ENCODE results near the gene SERPINB10. TPM values are rescaled to one million over a fixed set of nuclear protein-coding genes. Genes with fewer than 3 reads are reported as not detected.

SERPINB10 gene, protein sequence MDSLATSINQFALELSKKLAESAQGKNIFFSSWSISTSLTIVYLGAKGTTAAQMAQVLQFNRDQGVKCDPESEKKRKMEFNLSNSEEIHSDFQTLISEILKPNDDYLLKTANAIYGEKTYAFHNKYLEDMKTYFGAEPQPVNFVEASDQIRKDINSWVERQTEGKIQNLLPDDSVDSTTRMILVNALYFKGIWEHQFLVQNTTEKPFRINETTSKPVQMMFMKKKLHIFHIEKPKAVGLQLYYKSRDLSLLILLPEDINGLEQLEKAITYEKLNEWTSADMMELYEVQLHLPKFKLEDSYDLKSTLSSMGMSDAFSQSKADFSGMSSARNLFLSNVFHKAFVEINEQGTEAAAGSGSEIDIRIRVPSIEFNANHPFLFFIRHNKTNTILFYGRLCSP
- total RNA-seq (2014; rRNA removed; shearing (Covaris generic)) = not detected in 2 replicates

DNA sequence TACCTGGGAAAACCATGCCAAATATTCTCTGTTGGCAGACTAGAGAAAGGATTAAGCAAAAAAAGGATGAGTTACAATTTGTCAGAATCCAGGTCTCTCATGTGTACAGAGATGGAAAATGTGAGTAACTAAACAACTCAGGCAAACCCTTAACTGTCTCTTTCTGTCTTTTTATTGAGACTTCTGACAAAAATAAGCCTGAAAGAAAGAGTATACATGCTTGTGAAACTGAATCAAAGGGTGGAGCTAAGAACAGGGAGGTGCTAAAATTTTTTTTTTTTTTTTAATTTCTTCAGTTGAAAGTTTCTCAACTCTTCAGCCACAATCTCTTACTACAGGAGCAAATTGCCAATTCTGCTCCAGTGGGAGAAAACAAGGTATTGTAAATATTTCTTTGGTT is at the start of gene SERPINB10:
SERPINB10 (plus strand) TSS at position 295 of the 400 bp plus-strand sequence. CDS start 7,553 bp downstream, outside the sequence.
- no peak within 1 kb of the TSS for H3K27ac ChIP-seq
- no peak for DNase-seq
- no peak within 1 kb of the TSS for H3K4me3 ChIP-seq
- no peaks in the 10 kb centered on the region for H3K36me3 ChIP-seq
- H3K4me1 ChIP-seq = no peaks in the 10 kb centered on the region
- no peaks in the 10 kb centered on the region for H3K27me3 ChIP-seq
- no peaks in the 10 kb centered on the region for H3K9me3 ChIP-seq (replicated peaks)

DNA sequence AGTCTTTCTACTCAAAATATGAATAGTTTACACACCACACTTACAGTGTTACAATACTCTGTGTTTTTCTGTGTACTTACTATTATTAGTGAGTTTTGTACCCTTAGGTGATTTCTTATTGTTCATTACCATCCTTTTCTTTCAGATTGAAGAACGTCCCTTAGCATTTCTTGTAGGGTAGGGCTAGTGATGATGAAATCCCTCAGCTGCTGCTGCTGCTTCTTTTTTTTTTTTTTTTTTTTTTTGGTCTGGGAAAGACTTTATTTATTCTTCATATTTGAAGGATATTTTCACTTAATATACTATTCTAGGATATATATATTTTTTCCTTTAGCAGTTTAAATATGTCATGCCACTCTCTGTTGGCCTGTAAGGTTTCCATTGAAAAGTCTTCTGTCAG is 49.3 kb upstream of the SERPINB10 start:
- H3K9me3 ChIP-seq (replicated peaks) = no peaks in the 10 kb centered on the region
- no peak overlapping the region for H3K27ac ChIP-seq
- no peaks in the 10 kb centered on the region for H3K27me3 ChIP-seq
- no peaks in the 10 kb centered on the region for H3K36me3 ChIP-seq
- H3K4me1 ChIP-seq = no peaks in the 10 kb centered on the region
- DNase-seq = no peak
- no peak overlapping the region for H3K4me3 ChIP-seq

DNA sequence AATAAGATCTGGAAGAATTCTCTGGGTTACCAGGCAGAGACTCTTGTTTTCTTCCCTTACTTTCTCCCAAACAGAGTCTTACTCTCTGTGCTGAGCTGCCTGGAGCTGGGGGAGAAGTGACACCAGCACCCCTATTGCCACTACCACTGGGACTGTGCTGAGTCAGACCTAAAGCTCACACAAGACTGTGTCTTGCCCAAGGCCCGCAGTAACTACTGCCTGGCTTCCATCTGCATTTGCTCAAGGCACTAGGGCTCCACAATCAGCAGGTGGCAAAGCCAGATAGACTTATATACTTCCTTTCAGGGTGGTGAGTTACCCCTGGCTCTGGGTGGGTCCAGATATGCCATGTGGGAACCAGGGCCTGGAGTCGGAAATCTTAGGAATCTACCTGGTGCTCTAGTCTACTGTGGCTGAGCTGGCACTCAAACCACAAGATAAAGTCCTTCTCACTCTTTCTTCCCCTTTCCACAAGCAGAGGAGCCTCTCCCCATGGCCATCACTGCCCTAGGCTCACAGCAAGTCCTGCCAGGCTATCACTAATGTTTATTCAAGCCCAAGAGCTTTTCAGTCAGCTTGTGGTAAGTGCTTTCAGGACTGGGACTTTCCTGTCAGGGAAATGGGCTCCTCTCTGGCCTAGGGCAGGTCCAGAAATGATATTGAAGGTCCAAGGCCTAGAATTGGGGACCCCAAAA is 47.8 kb upstream of the SERPINB10 start:
- H3K36me3 ChIP-seq = no peaks in the 10 kb centered on the region
- H3K4me3 ChIP-seq = no peak overlapping the region
- no peak overlapping the region for H3K27ac ChIP-seq
- no peaks in the 10 kb centered on the region for H3K27me3 ChIP-seq
- no peaks in the 10 kb centered on the region for H3K4me1 ChIP-seq
- no peak for DNase-seq
- no peaks in the 10 kb centered on the region for H3K9me3 ChIP-seq (replicated peaks)

DNA sequence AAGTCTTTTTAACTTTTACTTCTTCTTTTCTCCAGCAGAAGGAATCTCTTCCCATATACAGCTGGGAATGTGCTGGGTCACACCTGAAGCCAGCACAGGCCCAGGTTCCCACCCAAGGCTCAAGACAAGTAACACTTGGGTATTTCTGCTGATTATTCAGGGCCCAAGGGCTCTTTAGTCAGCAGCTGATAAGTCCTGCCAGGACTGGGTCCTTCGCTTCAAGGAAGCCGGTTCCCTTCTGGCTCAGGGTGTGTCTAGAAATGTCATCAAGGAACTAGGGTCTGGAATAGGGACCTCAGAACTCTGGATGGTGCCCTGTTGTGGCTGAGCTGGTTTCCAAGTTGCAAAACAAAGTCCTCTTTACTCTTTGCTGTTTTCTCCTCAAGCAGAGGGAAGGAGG is 47.2 kb upstream of the SERPINB10 start:
- Histone ChIP-seq H3K27ac (no peak overlapping the region), H3K27me3 (no peaks in the 10 kb centered on the region), H3K4me1 (no peaks in the 10 kb centered on the region), H3K36me3 (no peaks in the 10 kb centered on the region), H3K4me3 (no peak overlapping the region), H3K9me3 (replicated peaks) (no peaks in the 10 kb centered on the region)
- DNase-seq = no peak

DNA sequence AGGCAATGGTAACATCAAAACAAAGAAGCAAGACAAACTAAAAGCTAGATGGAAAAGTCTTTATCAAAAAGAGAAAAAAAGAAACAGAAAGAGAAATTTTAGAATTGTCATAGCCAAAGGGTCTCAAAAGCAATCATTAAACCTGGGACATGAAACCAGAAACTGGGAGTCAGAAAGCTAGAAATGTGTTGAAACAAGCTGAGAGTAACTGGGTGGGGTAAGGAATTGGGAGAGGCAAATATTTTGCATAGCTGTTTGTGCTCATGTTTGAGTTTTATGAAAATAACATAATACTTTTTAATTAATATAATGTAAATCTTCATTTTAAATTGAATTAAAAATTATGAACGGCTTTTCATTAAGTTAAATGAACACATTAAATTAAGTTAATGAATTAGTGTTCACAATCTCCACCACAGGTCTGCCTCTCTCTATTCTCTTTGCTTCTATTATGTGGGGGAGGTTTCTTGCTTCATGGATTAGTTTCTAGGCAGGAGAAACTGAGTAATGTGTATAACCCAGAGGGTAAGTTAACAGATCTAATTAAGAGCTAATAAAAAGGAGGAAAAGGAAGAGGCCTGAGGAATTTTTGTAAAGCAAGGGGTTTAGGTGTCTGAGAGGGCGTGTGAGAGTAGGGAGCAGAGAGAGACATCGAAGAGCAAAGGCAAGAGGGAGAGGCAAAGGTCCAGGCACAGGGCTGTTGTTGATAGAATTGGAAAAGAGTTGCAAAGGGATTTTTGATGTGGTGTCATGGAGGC is 40.2 kb upstream of the SERPINB10 start:
- Histone ChIP-seq H3K27me3 (no peaks in the 10 kb centered on the region), H3K9me3 (replicated peaks) (no peaks in the 10 kb centered on the region), H3K4me1 (no peaks in the 10 kb centered on the region), H3K4me3 (no peak overlapping the region), H3K27ac (no peak overlapping the region), H3K36me3 (no peaks in the 10 kb centered on the region)
- DNase-seq = no peak

DNA sequence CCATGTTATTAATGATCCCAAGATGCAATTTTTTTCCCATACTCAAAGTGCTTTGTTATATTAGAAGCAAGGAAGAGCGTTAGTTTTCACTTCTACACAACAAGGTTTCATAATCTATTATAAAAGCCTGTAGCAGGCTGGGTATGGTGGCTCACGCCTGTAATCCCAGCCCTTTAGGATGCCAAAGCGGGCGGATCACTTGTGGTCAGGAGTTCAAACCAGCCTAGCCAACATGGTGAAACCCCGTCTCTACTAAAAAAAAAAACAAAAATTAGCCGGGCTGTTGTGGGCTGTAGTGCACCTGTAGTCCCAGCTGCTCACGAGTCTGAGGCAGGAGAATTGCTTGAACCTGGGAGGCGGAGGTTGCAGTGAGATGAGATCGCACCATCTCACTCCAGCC is 39.2 kb upstream of the SERPINB10 start:
- DNase-seq = no peak

DNA sequence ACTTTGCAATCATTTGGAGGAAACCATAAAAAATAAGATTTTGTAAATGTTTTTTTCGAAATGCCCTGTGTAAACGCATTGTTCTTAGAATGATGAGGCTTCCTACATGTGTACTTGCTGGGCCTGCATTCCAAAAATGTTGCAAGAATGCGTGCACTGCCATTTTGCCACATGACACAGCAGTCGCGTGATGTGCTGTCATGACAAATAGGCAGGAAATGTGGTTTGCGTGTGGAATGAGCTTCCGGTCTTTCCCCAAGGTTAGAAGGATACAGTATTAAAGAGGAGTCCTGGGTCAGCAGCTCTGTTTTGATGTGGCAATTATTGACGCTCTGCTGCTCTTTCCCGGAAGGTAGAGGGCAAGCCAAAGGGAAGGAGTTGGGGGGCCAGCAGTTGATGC is 38.4 kb upstream of the SERPINB10 start:
- Histone ChIP-seq H3K4me3 (no peak overlapping the region), H3K27ac (no peak overlapping the region), H3K36me3 (no peaks in the 10 kb centered on the region), H3K4me1 (no peaks in the 10 kb centered on the region), H3K9me3 (replicated peaks) (no peaks in the 10 kb centered on the region), H3K27me3 (no peaks in the 10 kb centered on the region)
- DNase-seq = no peak

More for the DNA sequence above, 39.2 kb upstream of the SERPINB10 start:
- H3K27me3 ChIP-seq = no peaks in the 10 kb centered on the region
- H3K36me3 ChIP-seq = no peaks in the 10 kb centered on the region
- H3K4me3 ChIP-seq = no peak overlapping the region
- H3K4me1 ChIP-seq = no peaks in the 10 kb centered on the region
- H3K9me3 ChIP-seq (replicated peaks) = no peaks in the 10 kb centered on the region
- H3K27ac ChIP-seq = no peak overlapping the region

DNA sequence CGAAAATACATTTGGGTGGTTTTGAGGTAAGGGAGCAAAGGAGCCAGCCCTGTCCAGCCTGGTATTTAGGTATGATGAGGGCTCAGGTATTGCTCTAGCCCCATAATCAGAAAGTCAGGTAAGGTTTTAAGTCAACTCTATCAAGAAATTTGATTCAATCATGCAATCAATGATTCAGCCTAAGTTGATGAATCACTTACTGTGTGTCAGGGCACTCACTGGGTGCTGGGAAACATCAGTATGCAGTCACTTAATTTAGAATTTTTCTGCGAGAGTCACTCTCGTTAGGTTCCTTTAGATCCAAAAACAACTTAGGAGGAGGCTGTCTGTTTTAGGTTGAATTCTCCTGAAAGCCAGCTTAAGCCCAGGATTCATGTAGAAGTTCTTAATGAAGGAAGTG is 37.9 kb upstream of the SERPINB10 start:
- DNase-seq = no peak

DNA sequence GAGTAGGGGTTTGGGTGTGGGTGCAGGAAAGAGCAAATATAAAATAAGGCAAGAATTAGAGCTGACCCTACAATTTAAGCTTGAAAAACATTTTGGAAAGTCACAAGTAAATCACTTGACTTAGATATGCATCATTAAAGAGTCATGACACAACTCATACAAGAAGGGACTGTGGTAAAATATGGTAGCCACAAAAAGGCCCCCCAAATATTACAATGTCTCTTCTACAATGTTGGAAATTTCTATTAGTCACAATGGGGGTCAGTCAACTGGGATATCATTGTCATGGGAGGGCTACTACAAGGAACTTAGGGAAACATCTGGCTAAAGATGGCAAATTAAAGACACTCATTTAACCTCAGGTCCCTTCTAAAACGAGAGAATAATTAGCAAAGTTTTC is 35.9 kb upstream of the SERPINB10 start:
- H3K36me3 ChIP-seq = no peaks in the 10 kb centered on the region
- no peaks in the 10 kb centered on the region for H3K9me3 ChIP-seq (replicated peaks)
- H3K27ac ChIP-seq = no peak overlapping the region
- H3K27me3 ChIP-seq = no peaks in the 10 kb centered on the region
- H3K4me3 ChIP-seq = no peak overlapping the region
- DNase-seq = no peak
- H3K4me1 ChIP-seq = no peaks in the 10 kb centered on the region

More for the DNA sequence above, 37.9 kb upstream of the SERPINB10 start:
- H3K4me1 ChIP-seq = no peaks in the 10 kb centered on the region
- no peak overlapping the region for H3K4me3 ChIP-seq
- no peak overlapping the region for H3K27ac ChIP-seq
- H3K9me3 ChIP-seq (replicated peaks) = no peaks in the 10 kb centered on the region
- H3K27me3 ChIP-seq = no peaks in the 10 kb centered on the region
- no peaks in the 10 kb centered on the region for H3K36me3 ChIP-seq

DNA sequence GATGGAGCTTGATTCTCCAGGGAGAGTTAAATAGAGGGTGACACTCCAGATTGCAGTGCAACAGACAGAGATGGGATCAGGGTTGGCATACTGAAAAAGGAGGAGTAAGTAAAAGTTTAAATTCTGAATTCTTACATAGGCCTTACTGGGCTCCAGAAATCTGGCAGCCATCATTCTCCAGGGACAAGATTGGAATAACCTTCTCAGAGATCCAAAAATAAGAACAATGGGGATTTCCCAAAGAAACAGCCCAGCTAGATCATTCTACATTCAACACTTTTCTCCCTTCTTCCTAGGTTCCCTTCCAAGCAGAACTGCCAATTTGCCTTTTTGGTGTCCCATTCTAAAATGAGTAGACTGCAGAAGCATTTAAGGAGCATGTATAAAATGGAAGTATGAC is 35.2 kb upstream of the SERPINB10 start:
- Histone ChIP-seq H3K27me3 (no peaks in the 10 kb centered on the region), H3K27ac (no peak overlapping the region), H3K9me3 (replicated peaks) (no peaks in the 10 kb centered on the region), H3K4me1 (no peaks in the 10 kb centered on the region), H3K36me3 (no peaks in the 10 kb centered on the region), H3K4me3 (no peak overlapping the region)
- no peak for DNase-seq

DNA sequence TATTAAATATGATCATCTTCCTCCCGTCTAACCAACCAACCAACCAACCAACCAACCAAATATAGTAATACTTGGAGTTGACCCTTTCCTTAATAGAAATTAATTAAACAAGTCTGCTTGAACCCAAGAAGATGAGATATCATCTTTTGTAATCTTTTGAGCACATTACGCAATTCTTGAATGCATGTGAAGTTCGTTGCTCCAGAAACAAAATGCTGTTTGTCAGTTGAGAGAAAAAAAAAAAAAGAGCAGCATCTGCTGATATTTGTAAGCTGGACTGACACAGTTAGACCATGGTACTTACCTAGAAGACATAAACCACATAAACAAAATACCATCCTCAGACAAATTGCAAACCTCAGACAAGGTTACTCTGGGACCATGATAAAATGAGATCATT is 29.4 kb upstream of the SERPINB10 start:
- Histone ChIP-seq H3K9me3 (replicated peaks) (no peaks in the 10 kb centered on the region), H3K36me3 (no peaks in the 10 kb centered on the region), H3K4me3 (no peak overlapping the region), H3K4me1 (no peaks in the 10 kb centered on the region), H3K27me3 (no peaks in the 10 kb centered on the region), H3K27ac (no peak overlapping the region)
- no peak for DNase-seq

DNA sequence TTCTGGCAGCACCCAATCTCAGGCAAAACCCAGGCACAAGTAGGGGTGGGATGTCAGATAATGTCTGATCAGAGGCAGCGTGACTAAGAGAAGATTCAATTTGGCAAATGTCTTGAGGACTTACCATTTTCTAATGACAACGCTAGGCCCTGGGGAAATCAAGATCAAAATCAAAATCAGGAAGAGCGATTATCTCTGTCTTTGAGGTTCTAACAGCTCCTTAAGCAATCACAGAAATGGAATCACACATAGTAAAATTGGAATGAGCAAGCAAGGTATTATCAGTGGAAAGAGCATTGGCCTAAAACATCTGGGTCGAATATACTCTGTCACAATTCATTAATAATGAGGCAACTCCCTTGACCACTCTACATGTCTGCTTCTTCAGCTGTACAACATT is 28.8 kb upstream of the SERPINB10 start:
- H3K27ac ChIP-seq = no peak overlapping the region
- no peak for DNase-seq
- H3K9me3 ChIP-seq (replicated peaks) = no peaks in the 10 kb centered on the region
- H3K27me3 ChIP-seq = no peaks in the 10 kb centered on the region
- no peak overlapping the region for H3K4me3 ChIP-seq
- no peaks in the 10 kb centered on the region for H3K36me3 ChIP-seq
- H3K4me1 ChIP-seq = no peaks in the 10 kb centered on the region

DNA sequence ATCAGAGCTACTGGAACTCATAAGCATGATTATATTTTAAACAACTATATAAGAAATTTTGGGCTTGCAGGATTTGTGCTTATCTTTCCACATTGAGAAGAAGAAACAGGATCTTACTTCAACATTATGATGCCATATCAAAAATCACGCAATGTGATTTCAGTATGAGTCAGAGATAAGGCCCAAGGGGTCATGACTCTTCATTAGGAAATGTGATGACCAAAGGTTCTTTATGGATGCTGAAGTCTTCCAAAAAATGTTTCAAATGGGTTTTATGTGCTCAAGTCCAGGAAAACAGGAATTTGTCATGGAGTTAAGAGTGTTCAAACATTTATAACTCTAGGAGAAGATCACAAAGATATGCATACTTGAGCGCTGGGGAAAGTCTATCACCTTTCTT is 28.0 kb upstream of the SERPINB10 start:
- Histone ChIP-seq H3K27ac (no peak overlapping the region), H3K27me3 (no peaks in the 10 kb centered on the region), H3K4me1 (no peaks in the 10 kb centered on the region), H3K9me3 (replicated peaks) (no peaks in the 10 kb centered on the region), H3K36me3 (no peaks in the 10 kb centered on the region), H3K4me3 (no peak overlapping the region)
- no peak for DNase-seq

DNA sequence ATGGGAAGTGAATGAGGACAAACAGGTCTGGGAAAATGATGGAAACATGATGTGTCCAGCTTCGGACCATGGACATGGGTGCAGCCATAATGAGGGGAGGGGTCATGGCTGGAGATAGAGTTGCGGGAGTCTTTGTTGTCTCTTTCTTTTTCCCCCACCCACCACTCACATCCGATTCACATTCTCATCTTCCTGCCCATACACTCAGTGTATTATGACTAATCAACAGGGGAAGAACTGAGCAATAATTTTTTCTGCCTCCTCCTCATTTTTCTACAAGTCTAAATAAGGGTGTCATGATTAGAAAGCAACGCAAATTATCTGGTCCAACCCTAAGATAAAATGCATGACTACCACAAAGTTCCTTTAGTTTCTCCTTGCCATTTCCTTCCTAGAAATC is 25.9 kb upstream of the SERPINB10 start:
- DNase-seq = no peak
- no peaks in the 10 kb centered on the region for H3K4me1 ChIP-seq
- no peak overlapping the region for H3K4me3 ChIP-seq
- no peak overlapping the region for H3K27ac ChIP-seq
- no peaks in the 10 kb centered on the region for H3K27me3 ChIP-seq
- no peaks in the 10 kb centered on the region for H3K9me3 ChIP-seq (replicated peaks)
- H3K36me3 ChIP-seq = no peaks in the 10 kb centered on the region

Data from SJCRH30 (cell line).